Measurements from ENCODE around the gene INF2. TPM values are rescaled to one million over a fixed set of nuclear protein-coding genes. Genes with fewer than 3 reads are reported as not detected.
A peak's percentile ranks its signal among the peaks of the same experiment; 100 is the strongest.

INF2 gene
- total RNA-seq, 1 experiment from 2014 or later: 58.3 TPM

DNA sequence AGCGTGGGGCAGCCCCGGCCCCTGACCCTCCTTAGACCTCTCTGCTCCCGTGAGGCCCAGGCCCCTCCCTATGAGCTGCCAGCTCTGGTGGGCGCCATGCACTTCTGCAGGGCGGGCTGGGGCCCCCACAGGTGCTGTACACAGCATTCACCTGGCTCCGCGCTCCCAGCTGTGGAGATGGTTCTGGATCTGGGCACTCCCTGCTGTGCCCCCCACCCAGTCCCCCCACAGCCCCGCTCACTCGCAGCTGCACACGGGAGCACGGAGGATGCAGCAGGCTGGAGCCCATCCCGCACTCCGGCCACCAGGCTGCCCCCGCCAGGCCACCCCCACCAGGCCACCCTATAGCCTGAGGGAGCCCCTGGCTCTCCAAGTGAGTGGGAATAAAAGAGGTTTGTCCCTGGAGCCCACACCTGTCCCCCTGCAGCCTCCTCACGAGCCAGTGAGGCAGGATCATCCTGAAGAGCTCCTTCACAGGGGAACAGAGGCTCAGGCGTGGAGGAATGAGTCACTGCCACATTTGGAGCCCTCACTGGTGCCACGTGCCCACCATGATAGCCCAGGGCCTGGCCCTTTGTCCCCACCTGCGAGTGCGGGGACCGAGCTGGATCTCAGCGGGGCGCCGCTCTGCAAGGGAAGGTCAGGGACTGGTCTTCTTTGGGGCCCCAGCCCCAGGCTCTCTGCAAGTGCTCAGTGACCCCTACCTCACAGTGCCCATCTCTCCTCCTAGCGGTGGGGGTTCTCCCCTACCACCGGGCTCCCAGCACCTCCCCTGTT, 36.5 kb downstream of the INF2 start:
- H3K4ac ChIP-seq (ENCODE audit: low read depth, low read length): no peak overlapping the region
- H3K9me3 ChIP-seq (ENCODE audit: control insufficient read depth, low read depth, low read length): no peaks in the 10 kb centered on the region
- H3K4me3 Mint-ChIP-seq: peak overlapping the region in 1 of 2 experiments; percentile 79; a peak in 3 of 5 replicates
- no peaks in the 10 kb centered on the region for H3K23me2 ChIP-seq (ENCODE audit: insufficient read length, low read depth, low read length, poor library complexity, severe bottlenecking)
- no peak overlapping the region for H3K4me2 ChIP-seq (ENCODE audit: insufficient read depth, insufficient read length, low read length)
- H2BK15ac ChIP-seq (ENCODE audit: low read depth, low read length): no peak overlapping the region
- peaks cover 0 to 3% of the 10 kb centered on the region in 2 experiments; a peak in 1 of 5 replicates for H3K9me3 Mint-ChIP-seq
- no peak overlapping the region for H2AK5ac ChIP-seq (ENCODE audit: insufficient read length, low read length)
- no peak overlapping the region for H2BK120ac ChIP-seq (ENCODE audit: low read depth, low read length, poor library complexity, severe bottlenecking)
- H3K27me3 ChIP-seq (ENCODE audit: insufficient read depth, low read length): no peaks in the 10 kb centered on the region; the same call in 1 of the 2 replicates
- H3K79me2 ChIP-seq (ENCODE audit: insufficient read depth, low read length): no peaks in the 10 kb centered on the region
- no peak overlapping the region for H3K14ac ChIP-seq (ENCODE audit: insufficient read depth, low read length)
- peaks cover 0 to 3% (median 0%) of the 10 kb centered on the region in 3 experiments; a peak in 2 of 7 replicates for H3K36me3 Mint-ChIP-seq (ENCODE audit: insufficient read depth in 1 of 3, low read depth in 3 of 3)
- H4K91ac ChIP-seq (ENCODE audit: insufficient read length, low read depth, low read length): no peak overlapping the region
- TF ChIP-seq, protein P1, sequence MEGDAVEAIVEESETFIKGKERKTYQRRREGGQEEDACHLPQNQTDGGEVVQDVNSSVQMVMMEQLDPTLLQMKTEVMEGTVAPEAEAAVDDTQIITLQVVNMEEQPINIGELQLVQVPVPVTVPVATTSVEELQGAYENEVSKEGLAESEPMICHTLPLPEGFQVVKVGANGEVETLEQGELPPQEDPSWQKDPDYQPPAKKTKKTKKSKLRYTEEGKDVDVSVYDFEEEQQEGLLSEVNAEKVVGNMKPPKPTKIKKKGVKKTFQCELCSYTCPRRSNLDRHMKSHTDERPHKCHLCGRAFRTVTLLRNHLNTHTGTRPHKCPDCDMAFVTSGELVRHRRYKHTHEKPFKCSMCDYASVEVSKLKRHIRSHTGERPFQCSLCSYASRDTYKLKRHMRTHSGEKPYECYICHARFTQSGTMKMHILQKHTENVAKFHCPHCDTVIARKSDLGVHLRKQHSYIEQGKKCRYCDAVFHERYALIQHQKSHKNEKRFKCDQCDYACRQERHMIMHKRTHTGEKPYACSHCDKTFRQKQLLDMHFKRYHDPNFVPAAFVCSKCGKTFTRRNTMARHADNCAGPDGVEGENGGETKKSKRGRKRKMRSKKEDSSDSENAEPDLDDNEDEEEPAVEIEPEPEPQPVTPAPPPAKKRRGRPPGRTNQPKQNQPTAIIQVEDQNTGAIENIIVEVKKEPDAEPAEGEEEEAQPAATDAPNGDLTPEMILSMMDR (conservative IDR thresholded peaks at IDR 0.05): no peak
- peaks cover 29% of the 10 kb centered on the region for H3K27me3 Mint-ChIP-seq (ENCODE audit: low read depth)
- no peaks in the 10 kb centered on the region for H3K4me1 ChIP-seq (ENCODE audit: insufficient read depth, low read length)
- H4K20me1 ChIP-seq (ENCODE audit: control insufficient read depth, insufficient read depth, insufficient read length): peaks cover 5% of the 10 kb centered on the region
- no CpG with 5 or more reads among the region's 25 CpGs for WGBS (ENCODE audit: extremely low coverage, insufficient read length, low lambda C conversion rate)
- H3K18ac ChIP-seq (ENCODE audit: insufficient read length, low read depth, low read length): no peak overlapping the region
- no peak overlapping the region for H2BK12ac ChIP-seq (ENCODE audit: insufficient read length, low read depth, low read length)
- no peak for DNase-seq
- no peak overlapping the region for H3K27ac ChIP-seq (ENCODE audit: insufficient read length, low read depth, low read length)
- no peak overlapping the region for H3K56ac ChIP-seq (ENCODE audit: insufficient read length, low read depth, low read length)
- 0 out of 7 replicates have a peak overlapping the region, but pooled peaks of 1 of the 3 experiments have one; percentile 28 for H3K27ac Mint-ChIP-seq
- H2AFZ ChIP-seq (ENCODE audit: low read length): no peak overlapping the region
- H3K9ac ChIP-seq (ENCODE audit: extremely low read depth, insufficient read length, low read length): no peak overlapping the region
- H4K8ac ChIP-seq (replicated peaks; ENCODE audit: insufficient read length, low read depth, low read length): no peak overlapping the region
- H3K4me1 Mint-ChIP-seq: peaks cover 6 to 9% of the 10 kb centered on the region in 2 experiments
- no peak overlapping the region for H3T11ph ChIP-seq (ENCODE audit: low read length)
- H2BK20ac ChIP-seq (ENCODE audit: low read depth, low read length, poor library complexity, severe bottlenecking): no peak overlapping the region
- H4K5ac ChIP-seq (ENCODE audit: insufficient read length, low read depth, low read length): no peak overlapping the region
- H3K79me1 ChIP-seq (ENCODE audit: insufficient read depth, low read depth, low read length, poor library complexity, severe bottlenecking): no peaks in the 10 kb centered on the region
- no peak overlapping the region for H2BK5ac ChIP-seq (ENCODE audit: insufficient read length, low read length)
- H3K23ac ChIP-seq (ENCODE audit: insufficient read length, low read depth, low read length): no peak overlapping the region

Measured in H9 (cell line).